Parathyroid adenoma (tissue), 2 donors: ENCODE data around the gene SLC44A2.

Source experiments
- H2AFZ ChIP-seq: fragments of 300-600 bp; sonication (generic); one replicate; pipeline ENCODE4 v1.7.0; 2017; ENCODE audit warnings: antibody characterized with exemption, mild to moderate bottlenecking
- H3K27ac ChIP-seq: fragments of 300-600 bp; sonication (generic); one replicate; pipeline ENCODE4 v1.7.0; 2017
- H3K27me3 ChIP-seq: fragments of 300-600 bp; sonication (generic); one replicate; pipeline ENCODE4 v1.7.0; 2017; ENCODE audit warnings: low read length; ENCODE audit not compliant: control insufficient read depth, insufficient read depth
- H3K36me3 ChIP-seq: fragments of 300-600 bp; sonication (generic); one replicate; pipeline ENCODE4 v1.7.0; 2017; ENCODE audit warnings: low read length; ENCODE audit not compliant: control insufficient read depth, insufficient read depth
- H3K4me1 ChIP-seq: fragments of 300-600 bp; sonication (generic); one replicate; pipeline ENCODE4 v1.7.0; 2017; ENCODE audit warnings: control low read depth
- H3K4me2 ChIP-seq: fragments of 300-600 bp; sonication (generic); one replicate; pipeline ENCODE4 v1.7.0; 2017; ENCODE audit warnings: low read length
- H3K4me3 ChIP-seq: fragments of 300-600 bp; sonication (generic); one replicate; pipeline ENCODE4 v1.7.0; 2017; ENCODE audit warnings: low read depth, low read length
- H3K79me2 ChIP-seq: fragments of 300-600 bp; sonication (generic); one replicate; pipeline ENCODE4 v1.7.0; 2017; ENCODE audit warnings: control low read depth
- H3K9ac ChIP-seq: fragments of 300-600 bp; sonication (generic); one replicate; pipeline ENCODE4 v1.7.0; 2017; ENCODE audit warnings: mild to moderate bottlenecking
- H3K9me3 ChIP-seq: fragments of 300-600 bp; sonication (generic); one replicate; pipeline ENCODE4 v1.7.0; 2017; ENCODE audit warnings: low read length; ENCODE audit not compliant: control insufficient read depth
- TF ChIP-seq, protein P1 (sequence below): fragments of 300-600 bp; sonication (generic); IDR thresholded peaks from one replicate; pipeline ENCODE4 v1.7.0; 2017; ENCODE audit warnings: antibody characterized with exemption, mild to moderate bottlenecking
- donor health status: primary hyperparathyroidism.

Gene SLC44A2

DNA sequence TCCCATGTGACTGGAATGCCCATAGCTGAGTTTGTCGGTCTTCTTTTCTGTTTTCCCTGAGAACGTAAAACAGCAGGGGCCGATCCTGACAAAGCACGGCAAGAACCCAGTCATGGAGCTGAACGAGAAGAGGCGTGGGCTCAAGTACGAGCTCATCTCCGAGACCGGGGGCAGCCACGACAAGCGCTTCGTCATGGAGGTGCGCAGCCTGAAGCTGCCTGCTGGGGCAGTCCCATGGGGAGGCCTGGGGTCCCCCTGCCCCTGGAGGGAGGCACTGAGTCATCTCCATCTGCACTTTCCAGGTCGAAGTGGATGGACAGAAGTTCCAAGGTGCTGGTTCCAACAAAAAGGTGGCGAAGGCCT is 57.7 kb downstream of the SLC44A2 start:
- H3K4me2 ChIP-seq, result no peak overlapping the region
- H3K79me2 ChIP-seq, result peaks cover 47% of the 10 kb centered on the region
- H3K9me3 ChIP-seq, result no peaks in the 10 kb centered on the region
- H3K27ac ChIP-seq, result no peak overlapping the region
- no peak overlapping the region for H2AFZ ChIP-seq
- TF ChIP-seq, protein P1, sequence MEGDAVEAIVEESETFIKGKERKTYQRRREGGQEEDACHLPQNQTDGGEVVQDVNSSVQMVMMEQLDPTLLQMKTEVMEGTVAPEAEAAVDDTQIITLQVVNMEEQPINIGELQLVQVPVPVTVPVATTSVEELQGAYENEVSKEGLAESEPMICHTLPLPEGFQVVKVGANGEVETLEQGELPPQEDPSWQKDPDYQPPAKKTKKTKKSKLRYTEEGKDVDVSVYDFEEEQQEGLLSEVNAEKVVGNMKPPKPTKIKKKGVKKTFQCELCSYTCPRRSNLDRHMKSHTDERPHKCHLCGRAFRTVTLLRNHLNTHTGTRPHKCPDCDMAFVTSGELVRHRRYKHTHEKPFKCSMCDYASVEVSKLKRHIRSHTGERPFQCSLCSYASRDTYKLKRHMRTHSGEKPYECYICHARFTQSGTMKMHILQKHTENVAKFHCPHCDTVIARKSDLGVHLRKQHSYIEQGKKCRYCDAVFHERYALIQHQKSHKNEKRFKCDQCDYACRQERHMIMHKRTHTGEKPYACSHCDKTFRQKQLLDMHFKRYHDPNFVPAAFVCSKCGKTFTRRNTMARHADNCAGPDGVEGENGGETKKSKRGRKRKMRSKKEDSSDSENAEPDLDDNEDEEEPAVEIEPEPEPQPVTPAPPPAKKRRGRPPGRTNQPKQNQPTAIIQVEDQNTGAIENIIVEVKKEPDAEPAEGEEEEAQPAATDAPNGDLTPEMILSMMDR, result no peak
- peaks cover 6% of the 10 kb centered on the region for H3K4me1 ChIP-seq
- H3K4me3 ChIP-seq, result no peak overlapping the region
- no peaks in the 10 kb centered on the region for H3K36me3 ChIP-seq
- H3K27me3 ChIP-seq, result no peaks in the 10 kb centered on the region
- no peak overlapping the region for H3K9ac ChIP-seq

DNA sequence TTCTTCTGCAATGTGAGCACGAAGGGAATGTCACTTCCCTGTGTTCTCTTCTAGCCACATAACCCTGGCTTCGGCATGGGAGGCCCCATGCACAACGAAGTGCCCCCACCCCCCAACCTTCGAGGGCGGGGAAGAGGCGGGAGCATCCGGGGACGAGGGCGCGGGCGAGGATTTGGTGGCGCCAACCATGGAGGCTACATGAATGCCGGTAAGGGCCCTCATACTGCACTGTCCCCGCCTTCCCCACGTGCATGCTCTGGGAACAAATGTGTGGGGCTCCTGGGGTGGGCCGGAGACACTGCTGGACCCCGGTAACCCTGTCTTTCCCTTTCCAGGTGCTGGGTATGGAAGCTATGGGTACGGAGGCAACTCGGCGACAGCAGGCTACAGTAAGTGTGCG is 58.2 kb downstream of the SLC44A2 start:
- H3K4me2 ChIP-seq, result no peak overlapping the region
- H3K9me3 ChIP-seq, result no peaks in the 10 kb centered on the region
- peaks cover 47% of the 10 kb centered on the region for H3K79me2 ChIP-seq
- H3K4me3 ChIP-seq, result no peak overlapping the region
- H3K9ac ChIP-seq, result no peak overlapping the region
- no peaks in the 10 kb centered on the region for H3K27me3 ChIP-seq
- H3K36me3 ChIP-seq, result no peaks in the 10 kb centered on the region
- no peak overlapping the region for H2AFZ ChIP-seq
- H3K4me1 ChIP-seq, result peaks cover under 1% of the 10 kb centered on the region
- TF ChIP-seq, protein P1, result no peak
- H3K27ac ChIP-seq, result no peak overlapping the region

DNA sequence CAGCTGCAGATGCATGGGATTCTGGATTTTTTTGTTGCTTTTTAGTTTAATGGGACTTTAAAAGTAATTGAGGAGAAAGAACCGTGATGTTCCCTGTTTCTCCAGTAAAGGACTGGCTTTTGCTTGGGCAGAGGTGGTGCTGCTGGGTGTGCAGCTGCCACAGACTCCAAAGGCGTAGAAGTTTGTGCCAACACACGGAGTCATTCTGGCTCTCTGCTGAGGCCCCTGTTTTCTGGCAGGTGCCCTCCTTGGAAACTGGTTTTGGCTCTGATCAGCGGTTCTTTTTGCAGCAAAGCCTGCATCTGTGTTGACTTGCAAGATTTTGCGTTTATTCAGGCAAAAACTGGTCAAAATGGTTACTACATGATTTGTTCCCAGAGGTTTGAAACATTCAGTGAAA is 59.9 kb downstream of the SLC44A2 start:
- Histone ChIP-seq H3K27me3 (no peaks in the 10 kb centered on the region), H3K36me3 (no peaks in the 10 kb centered on the region), H3K27ac (no peak overlapping the region), H2AFZ (no peak overlapping the region), H3K4me2 (no peak overlapping the region), H3K79me2 (peaks cover 32% of the 10 kb centered on the region), H3K9me3 (no peaks in the 10 kb centered on the region), H3K4me3 (no peak overlapping the region), H3K4me1 (peaks cover 6% of the 10 kb centered on the region), H3K9ac (no peak overlapping the region)
- TF ChIP-seq, protein P1, result no peak

DNA sequence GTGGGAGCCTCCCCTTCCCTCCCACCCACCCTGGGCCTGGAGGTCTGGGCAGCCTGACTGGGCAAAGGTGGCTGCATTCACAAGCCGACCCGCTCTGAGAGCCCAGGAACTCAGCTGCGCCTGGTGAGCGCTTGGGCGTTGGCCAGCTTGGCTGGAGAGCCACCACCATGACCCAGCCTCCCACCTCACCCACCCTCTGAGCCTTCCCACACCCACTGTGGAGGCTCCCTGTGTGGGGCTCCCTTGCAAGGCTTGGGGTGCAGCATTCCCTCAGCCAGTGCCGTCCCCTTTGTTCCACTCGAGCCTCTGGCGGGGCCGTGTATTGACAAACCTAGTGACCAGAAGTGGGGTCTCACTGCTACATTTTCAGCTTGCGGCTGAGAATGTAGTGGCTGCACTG is 60.8 kb downstream of the SLC44A2 start:
- TF ChIP-seq, protein P1, result no peak
- Histone ChIP-seq H3K9me3 (no peaks in the 10 kb centered on the region), H3K4me2 (no peak overlapping the region), H3K36me3 (no peaks in the 10 kb centered on the region), H3K9ac (no peak overlapping the region), H2AFZ (no peak overlapping the region), H3K4me1 (peaks cover 6% of the 10 kb centered on the region), H3K4me3 (no peak overlapping the region), H3K27me3 (no peaks in the 10 kb centered on the region), H3K79me2 (peaks cover 22% of the 10 kb centered on the region), H3K27ac (no peak overlapping the region)

DNA sequence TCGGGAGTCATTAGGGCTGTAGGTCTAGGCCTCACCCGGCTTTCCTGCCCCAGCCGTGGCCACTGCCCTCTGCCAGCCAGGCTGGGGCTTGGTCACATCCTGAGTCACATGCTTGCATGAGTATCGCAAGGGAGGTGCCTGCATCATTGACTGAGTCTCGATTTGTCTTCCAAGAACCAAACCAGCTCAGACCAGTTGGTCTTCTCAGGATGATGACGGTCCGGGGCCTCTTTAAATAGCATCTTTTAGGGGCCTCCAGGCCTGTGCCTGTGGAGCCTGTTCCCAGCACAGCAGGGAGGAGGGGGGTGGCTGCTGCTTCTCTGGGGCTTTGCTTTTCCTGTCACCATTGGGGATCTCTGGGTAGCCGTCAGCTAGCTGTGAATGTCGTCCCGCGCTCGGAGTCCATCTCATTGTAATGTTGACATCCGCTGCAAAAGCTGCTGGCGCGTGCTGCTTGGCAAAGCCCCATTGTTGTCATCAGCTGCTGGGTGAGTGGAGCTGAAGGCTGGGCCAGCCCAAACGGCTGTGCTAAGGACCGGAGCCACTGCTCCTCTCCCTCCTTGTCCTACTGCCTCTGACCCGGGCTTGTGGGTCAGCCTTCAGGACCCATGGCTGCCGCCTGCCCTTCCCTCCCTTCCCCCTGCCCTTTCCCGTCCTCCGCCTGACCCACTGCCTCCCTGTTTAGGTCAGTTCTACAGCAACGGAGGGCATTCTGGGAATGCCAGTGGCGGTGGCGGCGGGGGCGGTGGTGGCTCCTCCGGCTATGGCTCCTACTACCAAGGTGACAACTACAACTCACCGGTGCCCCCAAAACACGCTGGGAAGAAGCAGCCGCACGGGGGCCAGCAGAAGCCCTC is 61.5 kb downstream of the SLC44A2 start:
- TF ChIP-seq, protein P1, result no peak
- Histone ChIP-seq H3K27ac (no peak overlapping the region), H3K36me3 (no peaks in the 10 kb centered on the region), H3K4me1 (peaks cover 6% of the 10 kb centered on the region), H3K4me2 (no peak overlapping the region), H3K79me2 (peaks cover 15% of the 10 kb centered on the region), H3K4me3 (no peak overlapping the region), H2AFZ (no peak overlapping the region), H3K9ac (no peak overlapping the region), H3K9me3 (no peaks in the 10 kb centered on the region), H3K27me3 (no peaks in the 10 kb centered on the region)
